Type B pancreatic cell (in vitro differentiated cells): Measurements from ENCODE around the gene PHF2. TPM values are rescaled to one million over a fixed set of nuclear protein-coding genes. Genes with fewer than 3 reads are reported as not detected.
A peak's percentile ranks its signal among the peaks of the same experiment; 100 is the strongest.

Experiments used
- DNase-seq: peaks from one replicate; pipeline ENCODE4 v3.0.0; 2021; ENCODE audit warnings: mixed read lengths; ENCODE audit not compliant: unreplicated experiment; ENCODE audit errors: extremely low spot score
- H3K27ac Mint-ChIP-seq: 2 replicates; pipeline ENCODE4 v1.8.0; 2021; ENCODE audit warnings: mild to moderate bottlenecking, mixed read lengths
- H3K27me3 Mint-ChIP-seq: 2 replicates; pipeline ENCODE4 v1.8.0; 2021; ENCODE audit warnings: mixed read lengths
- H3K36me3 Mint-ChIP-seq: 2 replicates; pipeline ENCODE4 v1.8.0; 2021; ENCODE audit warnings: mixed read lengths
- H3K4me1 Mint-ChIP-seq: one replicate; pipeline ENCODE4 v1.8.0; 2021; ENCODE audit warnings: mixed read lengths; ENCODE audit not compliant: unreplicated experiment
- H3K4me3 Mint-ChIP-seq: 2 replicates; pipeline ENCODE4 v1.8.0; 2021; ENCODE audit warnings: mild to moderate bottlenecking, mixed read lengths
- H3K9me3 Mint-ChIP-seq: 2 replicates; pipeline ENCODE4 v1.8.0; 2021; ENCODE audit warnings: mixed read lengths
- CTCF ChIP-seq: fragments of 200-600 bp; sonication (generic); conservative IDR thresholded peaks from 2 replicates; pipeline ENCODE4 v1.5.0; 2021; ENCODE audit warnings: antibody characterized with exemption, mild to moderate bottlenecking
- total RNA-seq: library from RNA; stranded (reverse); gene quantifications from 2 replicates; pipeline ENCODE4 v1.2.1, GENCODE V29; 2021; ENCODE audit warnings: low replicate concordance

PHF2 gene
- total RNA-seq, 1 donor from 2014 or later, result 34.7 TPM

- peaks cover 22% of the 10 kb centered on the region for H3K36me3 Mint-ChIP-seq
- DNase-seq, result no peak
- H3K4me3 Mint-ChIP-seq, result no peak overlapping the region
- H3K9me3 Mint-ChIP-seq, result no peaks in the 10 kb centered on the region
- no peak overlapping the region for H3K27ac Mint-ChIP-seq
- peaks cover 13% of the 10 kb centered on the region for H3K4me1 Mint-ChIP-seq
- TF ChIP-seq CTCF, result no peak
- no peaks in the 10 kb centered on the region for H3K27me3 Mint-ChIP-seq
Observed at GRCh38 chr9:93558503-93558902, 17.9 kb upstream of the PHF2 start.

GRCh38 chr9:93560991-93561390 lies 15.4 kb upstream of the PHF2 start:
- H3K4me1 Mint-ChIP-seq, result peaks cover 5% of the 10 kb centered on the region

GRCh38 chr9:93562157-93562556 lies 14.2 kb upstream of the PHF2 start:
- no peak overlapping the region for H3K27ac Mint-ChIP-seq
- no peaks in the 10 kb centered on the region for H3K4me1 Mint-ChIP-seq
- no peak overlapping the region for H3K4me3 Mint-ChIP-seq
- no peaks in the 10 kb centered on the region for H3K27me3 Mint-ChIP-seq
- no peak for DNase-seq
- TF ChIP-seq CTCF, result no peak
- no peaks in the 10 kb centered on the region for H3K9me3 Mint-ChIP-seq
- peaks cover 15% of the 10 kb centered on the region for H3K36me3 Mint-ChIP-seq

More at GRCh38 chr9:93560991-93561390, 15.4 kb upstream of the PHF2 start:
- Mint-ChIP-seq H3K27ac (no peak overlapping the region), H3K27me3 (no peaks in the 10 kb centered on the region), H3K4me3 (no peak overlapping the region), H3K36me3 (peaks cover 22% of the 10 kb centered on the region), H3K9me3 (no peaks in the 10 kb centered on the region)
- no peak for DNase-seq
- TF ChIP-seq CTCF, result no peak

GRCh38 chr9:93565089-93565488 lies 11.3 kb upstream of the PHF2 start:
- no peak overlapping the region for H3K27ac Mint-ChIP-seq
- TF ChIP-seq CTCF, result no peak
- H3K4me1 Mint-ChIP-seq, result peaks cover 4% of the 10 kb centered on the region
- H3K27me3 Mint-ChIP-seq, result no peaks in the 10 kb centered on the region
- no peaks in the 10 kb centered on the region for H3K9me3 Mint-ChIP-seq
- no peak for DNase-seq
- peaks cover 11% of the 10 kb centered on the region for H3K36me3 Mint-ChIP-seq
- no peak overlapping the region for H3K4me3 Mint-ChIP-seq

- H3K27me3 Mint-ChIP-seq, result no peaks in the 10 kb centered on the region
- peaks cover 4% of the 10 kb centered on the region for H3K4me1 Mint-ChIP-seq
- peak; percentile 99 for TF ChIP-seq CTCF
- H3K4me3 Mint-ChIP-seq, result peak overlapping the region; percentile 83
- peaks cover 21% of the 10 kb centered on the region for H3K36me3 Mint-ChIP-seq
- peak overlapping the region; percentile 85 for H3K27ac Mint-ChIP-seq
- peak; percentile 100 for DNase-seq
- H3K9me3 Mint-ChIP-seq, result peaks cover 3% of the 10 kb centered on the region
Observed at GRCh38 chr9:93566408-93567270, 9.7 kb upstream of the PHF2 start.
